ENCODE data around the gene HES1. TPM values are rescaled to one million over a fixed set of nuclear protein-coding genes. Genes with fewer than 3 reads are reported as not detected.

Gene HES1
- total RNA-seq, 1 donor from 2014 or later = 66.5 TPM

GRCh38 chr3:194180570-194180969 lies 44.6 kb downstream of the HES1 start:
- Histone ChIP-seq H3K27ac (no peak overlapping the region), H3K4me2 (no peak overlapping the region), H4K20me1 (ENCODE audit: low read depth) (no peaks in the 10 kb centered on the region), H3K4me1 (peaks cover 44% of the 10 kb centered on the region), H3K9me3 (ENCODE audit: low read depth) (no peaks in the 10 kb centered on the region), H3K36me3 (no peaks in the 10 kb centered on the region), H3K79me2 (ENCODE audit: low read depth) (no peaks in the 10 kb centered on the region), H3K9ac (no peak overlapping the region), H2AFZ (replicated peaks) (no peak overlapping the region), H3K27me3 (no peaks in the 10 kb centered on the region), H3K4me3 (no peak overlapping the region), H3F3A (ENCODE audit: low read depth) (peaks cover 39% of the 10 kb centered on the region)
- Mint-ChIP-seq H3K27ac (no peak overlapping the region), H3K4me1 (peaks cover 30% of the 10 kb centered on the region), H3K4me3 (no peak overlapping the region), H3K9me3 (no peaks in the 10 kb centered on the region), H3K27me3 (ENCODE audit: insufficient read depth, low read depth) (peaks cover 15% of the 10 kb centered on the region), H3K36me3 (no peaks in the 10 kb centered on the region)
- TF ChIP-seq CTCF (IDR thresholded peaks at IDR 0.05) (no peak), EZH2phosphoT487 (IDR thresholded peaks at IDR 0.05) (no peak), EZH2 (IDR thresholded peaks at IDR 0.05) (no peak)
- no peak for DNase-seq (ENCODE audit: low spot score)

GRCh38 chr3:194181612-194182529 lies 45.9 kb downstream of the HES1 start:
- DNase-seq (ENCODE audit: low spot score) = no peak
- no peaks in the 10 kb centered on the region for H3K36me3 Mint-ChIP-seq

GRCh38 chr3:194183271-194183670 lies 47.3 kb downstream of the HES1 start:
- Mint-ChIP-seq H3K4me3 (no peak overlapping the region), H3K4me1 (peaks cover 27% of the 10 kb centered on the region), H3K36me3 (no peaks in the 10 kb centered on the region), H3K27ac (no peak overlapping the region), H3K9me3 (no peaks in the 10 kb centered on the region), H3K27me3 (ENCODE audit: insufficient read depth, low read depth) (peaks cover 10% of the 10 kb centered on the region)
- H3K9ac ChIP-seq = no peak overlapping the region
- peaks cover 30% of the 10 kb centered on the region for H3K4me1 ChIP-seq
- H3K79me2 ChIP-seq (ENCODE audit: low read depth) = no peaks in the 10 kb centered on the region
- no peak overlapping the region for H3K27ac ChIP-seq
- DNase-seq (ENCODE audit: low spot score) = no peak
- no peak overlapping the region for H2AFZ ChIP-seq (replicated peaks)
- TF ChIP-seq EZH2phosphoT487 (IDR thresholded peaks at IDR 0.05) (no peak), CTCF (IDR thresholded peaks at IDR 0.05) (no peak), EZH2 (IDR thresholded peaks at IDR 0.05) (no peak)
- peak overlapping the region; percentile 67 for H3K4me2 ChIP-seq
- H3F3A ChIP-seq (ENCODE audit: low read depth) = peaks cover 26% of the 10 kb centered on the region
- H3K4me3 ChIP-seq = no peak overlapping the region
- H3K36me3 ChIP-seq = no peaks in the 10 kb centered on the region
- H3K27me3 ChIP-seq = no peaks in the 10 kb centered on the region
- H4K20me1 ChIP-seq (ENCODE audit: low read depth) = no peaks in the 10 kb centered on the region
- no peaks in the 10 kb centered on the region for H3K9me3 ChIP-seq (ENCODE audit: low read depth)

More at GRCh38 chr3:194181612-194182529, 45.9 kb downstream of the HES1 start:
- no peak for TF ChIP-seq CTCF (IDR thresholded peaks at IDR 0.05)
- no peak for TF ChIP-seq EZH2phosphoT487 (IDR thresholded peaks at IDR 0.05)
- TF ChIP-seq EZH2 (IDR thresholded peaks at IDR 0.05) = no peak
- Mint-ChIP-seq H3K9me3 (no peaks in the 10 kb centered on the region), H3K4me3 (no peak overlapping the region), H3K27me3 (ENCODE audit: insufficient read depth, low read depth) (peaks cover 15% of the 10 kb centered on the region), H3K4me1 (peaks cover 28% of the 10 kb centered on the region), H3K27ac (no peak overlapping the region)
- Histone ChIP-seq H3K27ac (no peak overlapping the region), H3K79me2 (ENCODE audit: low read depth) (no peaks in the 10 kb centered on the region), H3K27me3 (no peaks in the 10 kb centered on the region), H3K4me3 (no peak overlapping the region), H3K9ac (no peak overlapping the region), H4K20me1 (ENCODE audit: low read depth) (no peaks in the 10 kb centered on the region), H3K36me3 (no peaks in the 10 kb centered on the region), H2AFZ (replicated peaks) (no peak overlapping the region), H3F3A (ENCODE audit: low read depth) (peaks cover 33% of the 10 kb centered on the region), H3K4me1 (peaks cover 38% of the 10 kb centered on the region), H3K9me3 (ENCODE audit: low read depth) (no peaks in the 10 kb centered on the region), H3K4me2 (no peak overlapping the region)

Measured in neural progenitor cell (in vitro differentiated cells).